ENCODE data around the gene TMEM214.

The TMEM214 gene

DNA sequence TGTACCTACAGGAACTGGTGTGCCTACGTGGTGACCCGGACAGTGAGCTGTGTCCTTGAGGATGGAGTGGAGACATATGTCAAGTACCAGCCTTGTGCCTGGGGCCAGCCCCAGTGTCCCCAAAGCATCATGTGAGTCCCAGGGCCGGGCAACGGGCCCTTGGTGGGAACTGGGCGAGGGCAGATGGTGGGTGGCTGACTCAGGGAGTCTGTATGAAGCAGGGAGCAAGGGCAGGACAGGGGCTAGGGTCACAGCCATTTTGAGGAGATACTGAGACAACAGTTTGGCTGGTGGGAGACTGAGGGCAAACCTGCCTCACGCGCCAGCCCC lies 47.3 kb downstream of the TMEM214 start:
- TF ChIP-seq, protein P1, sequence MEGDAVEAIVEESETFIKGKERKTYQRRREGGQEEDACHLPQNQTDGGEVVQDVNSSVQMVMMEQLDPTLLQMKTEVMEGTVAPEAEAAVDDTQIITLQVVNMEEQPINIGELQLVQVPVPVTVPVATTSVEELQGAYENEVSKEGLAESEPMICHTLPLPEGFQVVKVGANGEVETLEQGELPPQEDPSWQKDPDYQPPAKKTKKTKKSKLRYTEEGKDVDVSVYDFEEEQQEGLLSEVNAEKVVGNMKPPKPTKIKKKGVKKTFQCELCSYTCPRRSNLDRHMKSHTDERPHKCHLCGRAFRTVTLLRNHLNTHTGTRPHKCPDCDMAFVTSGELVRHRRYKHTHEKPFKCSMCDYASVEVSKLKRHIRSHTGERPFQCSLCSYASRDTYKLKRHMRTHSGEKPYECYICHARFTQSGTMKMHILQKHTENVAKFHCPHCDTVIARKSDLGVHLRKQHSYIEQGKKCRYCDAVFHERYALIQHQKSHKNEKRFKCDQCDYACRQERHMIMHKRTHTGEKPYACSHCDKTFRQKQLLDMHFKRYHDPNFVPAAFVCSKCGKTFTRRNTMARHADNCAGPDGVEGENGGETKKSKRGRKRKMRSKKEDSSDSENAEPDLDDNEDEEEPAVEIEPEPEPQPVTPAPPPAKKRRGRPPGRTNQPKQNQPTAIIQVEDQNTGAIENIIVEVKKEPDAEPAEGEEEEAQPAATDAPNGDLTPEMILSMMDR (IDR thresholded peaks at IDR 0.05; ENCODE audit: low read depth, low read length, missing control alignments), result no peak
- peak overlapping the region; percentile 63 for H3K4me3 ChIP-seq (ENCODE audit: low read depth, low read length)
- DNase-seq (ENCODE audit: low read depth), result no peak
- in situ Hi-C loops (cut with HindIII; ENCODE audit: low sequenced_read_pairs), result no loop called here

DNA sequence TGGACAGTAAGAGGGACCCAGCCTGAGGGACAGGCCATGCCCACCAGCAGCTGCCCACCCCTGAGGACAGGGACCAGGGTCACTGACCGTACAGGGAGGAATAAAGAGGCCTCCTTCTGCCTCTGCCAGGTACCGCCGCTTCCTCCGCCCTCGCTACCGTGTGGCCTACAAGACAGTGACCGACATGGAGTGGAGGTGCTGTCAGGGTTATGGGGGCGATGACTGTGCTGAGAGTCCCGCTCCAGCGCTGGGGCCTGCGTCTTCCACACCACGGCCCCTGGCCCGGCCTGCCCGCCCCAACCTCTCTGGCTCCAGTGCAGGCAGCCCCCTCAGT lies 47.8 kb downstream of the TMEM214 start:
- in situ Hi-C loops (cut with HindIII; ENCODE audit: low sequenced_read_pairs), result no loop called here
- TF ChIP-seq, protein P1 (IDR thresholded peaks at IDR 0.05; ENCODE audit: low read depth, low read length, missing control alignments), result no peak
- peak overlapping the region; percentile 63 for H3K4me3 ChIP-seq (ENCODE audit: low read depth, low read length)
- no peak for DNase-seq (ENCODE audit: low read depth)

DNA sequence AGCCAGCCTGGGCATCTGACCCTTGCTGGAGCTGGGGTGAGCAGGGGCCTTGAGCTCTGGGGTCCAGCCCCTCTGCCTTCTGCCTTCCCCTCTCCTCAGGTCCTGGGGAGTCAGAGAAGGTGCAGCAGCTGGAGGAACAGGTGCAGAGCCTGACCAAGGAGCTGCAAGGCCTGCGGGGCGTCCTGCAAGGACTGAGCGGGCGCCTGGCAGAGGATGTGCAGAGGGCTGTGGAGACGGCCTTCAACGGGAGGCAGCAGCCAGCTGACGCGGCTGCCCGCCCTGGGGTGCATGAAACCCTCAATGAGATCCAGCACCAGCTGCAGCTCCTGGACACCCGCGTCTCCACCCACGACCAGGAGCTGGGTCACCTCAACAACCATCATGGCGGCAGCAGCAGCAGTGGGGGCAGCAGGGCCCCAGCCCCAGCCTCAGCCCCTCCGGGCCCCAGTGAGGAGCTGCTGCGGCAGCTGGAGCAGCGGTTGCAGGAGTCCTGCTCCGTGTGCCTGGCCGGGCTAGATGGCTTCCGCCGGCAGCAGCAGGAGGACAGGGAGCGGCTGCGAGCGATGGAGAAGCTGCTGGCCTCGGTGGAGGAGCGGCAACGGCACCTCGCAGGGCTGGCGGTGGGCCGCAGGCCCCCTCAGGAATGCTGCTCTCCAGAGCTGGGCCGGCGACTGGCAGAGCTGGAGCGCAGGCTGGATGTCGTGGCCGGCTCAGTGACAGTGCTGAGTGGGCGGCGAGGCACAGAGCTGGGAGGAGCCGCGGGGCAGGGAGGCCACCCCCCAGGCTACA lies 49.4 kb downstream of the TMEM214 start:
- in situ Hi-C loops (cut with HindIII; ENCODE audit: low sequenced_read_pairs), result no loop called here
- H3K4me3 ChIP-seq (ENCODE audit: low read depth, low read length), result no peak overlapping the region
- TF ChIP-seq, protein P1 (IDR thresholded peaks at IDR 0.05; ENCODE audit: low read depth, low read length, missing control alignments), result no peak
- no peak for DNase-seq (ENCODE audit: low read depth)

DNA sequence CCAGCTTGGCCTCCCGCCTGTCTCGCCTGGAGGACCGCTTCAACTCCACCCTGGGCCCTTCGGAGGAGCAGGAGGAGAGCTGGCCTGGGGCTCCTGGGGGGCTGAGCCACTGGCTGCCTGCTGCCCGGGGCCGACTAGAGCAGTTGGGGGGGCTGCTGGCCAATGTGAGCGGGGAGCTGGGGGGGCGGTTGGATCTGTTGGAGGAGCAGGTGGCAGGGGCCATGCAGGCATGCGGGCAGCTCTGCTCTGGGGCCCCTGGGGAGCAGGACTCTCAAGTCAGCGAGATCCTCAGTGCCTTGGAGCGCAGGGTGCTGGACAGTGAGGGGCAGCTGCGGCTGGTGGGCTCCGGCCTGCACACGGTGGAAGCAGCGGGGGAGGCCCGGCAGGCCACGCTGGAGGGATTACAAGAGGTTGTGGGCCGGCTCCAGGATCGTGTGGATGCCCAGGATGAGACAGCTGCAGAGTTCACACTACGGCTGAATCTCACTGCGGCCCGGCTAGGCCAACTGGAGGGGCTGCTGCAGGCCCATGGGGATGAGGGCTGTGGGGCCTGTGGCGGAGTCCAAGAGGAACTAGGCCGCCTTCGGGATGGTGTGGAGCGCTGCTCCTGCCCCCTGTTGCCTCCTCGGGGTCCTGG lies 50.1 kb downstream of the TMEM214 start:
- no peak overlapping the region for H3K4me3 ChIP-seq (ENCODE audit: low read depth, low read length)
- DNase-seq (ENCODE audit: low read depth), result no peak
- in situ Hi-C loops (cut with HindIII; ENCODE audit: low sequenced_read_pairs), result no loop called here
- TF ChIP-seq, protein P1 (IDR thresholded peaks at IDR 0.05; ENCODE audit: low read depth, low read length, missing control alignments), result no peak

DNA sequence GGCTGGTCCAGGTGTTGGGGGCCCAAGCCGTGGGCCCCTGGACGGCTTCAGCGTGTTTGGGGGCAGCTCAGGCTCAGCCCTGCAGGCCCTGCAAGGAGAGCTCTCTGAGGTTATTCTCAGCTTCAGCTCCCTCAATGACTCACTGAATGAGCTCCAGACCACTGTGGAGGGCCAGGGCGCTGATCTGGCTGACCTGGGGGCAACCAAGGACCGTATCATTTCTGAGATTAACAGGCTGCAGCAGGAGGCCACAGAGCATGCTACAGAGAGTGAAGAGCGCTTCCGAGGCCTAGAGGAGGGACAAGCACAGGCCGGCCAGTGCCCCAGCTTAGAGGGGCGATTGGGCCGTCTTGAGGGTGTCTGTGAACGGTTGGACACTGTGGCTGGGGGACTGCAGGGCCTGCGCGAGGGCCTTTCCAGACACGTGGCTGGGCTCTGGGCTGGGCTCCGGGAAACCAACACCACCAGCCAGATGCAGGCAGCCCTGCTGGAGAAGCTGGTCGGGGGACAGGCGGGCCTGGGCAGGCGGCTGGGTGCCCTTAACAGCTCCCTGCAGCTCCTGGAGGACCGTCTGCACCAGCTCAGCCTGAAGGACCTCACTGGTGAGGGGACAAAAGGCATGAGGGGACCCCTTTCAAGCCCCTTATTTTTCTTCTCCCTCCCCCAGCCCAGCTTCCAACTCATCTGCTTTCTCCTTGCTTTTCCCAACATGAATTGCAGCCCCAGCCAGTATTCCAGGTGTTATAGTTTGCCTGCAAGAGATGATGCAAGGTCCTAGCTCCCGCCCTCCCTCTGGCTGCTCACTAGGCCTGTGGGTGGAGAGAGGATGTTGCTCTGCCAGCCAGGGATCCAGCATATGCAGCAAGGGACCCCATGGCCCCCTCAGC lies 50.9 kb downstream of the TMEM214 start:
- no peak for DNase-seq (ENCODE audit: low read depth)
- in situ Hi-C loops (cut with HindIII; ENCODE audit: low sequenced_read_pairs), result no loop called here
- H3K4me3 ChIP-seq (ENCODE audit: low read depth, low read length), result no peak overlapping the region
- TF ChIP-seq, protein P1 (IDR thresholded peaks at IDR 0.05; ENCODE audit: low read depth, low read length, missing control alignments), result no peak

DNA sequence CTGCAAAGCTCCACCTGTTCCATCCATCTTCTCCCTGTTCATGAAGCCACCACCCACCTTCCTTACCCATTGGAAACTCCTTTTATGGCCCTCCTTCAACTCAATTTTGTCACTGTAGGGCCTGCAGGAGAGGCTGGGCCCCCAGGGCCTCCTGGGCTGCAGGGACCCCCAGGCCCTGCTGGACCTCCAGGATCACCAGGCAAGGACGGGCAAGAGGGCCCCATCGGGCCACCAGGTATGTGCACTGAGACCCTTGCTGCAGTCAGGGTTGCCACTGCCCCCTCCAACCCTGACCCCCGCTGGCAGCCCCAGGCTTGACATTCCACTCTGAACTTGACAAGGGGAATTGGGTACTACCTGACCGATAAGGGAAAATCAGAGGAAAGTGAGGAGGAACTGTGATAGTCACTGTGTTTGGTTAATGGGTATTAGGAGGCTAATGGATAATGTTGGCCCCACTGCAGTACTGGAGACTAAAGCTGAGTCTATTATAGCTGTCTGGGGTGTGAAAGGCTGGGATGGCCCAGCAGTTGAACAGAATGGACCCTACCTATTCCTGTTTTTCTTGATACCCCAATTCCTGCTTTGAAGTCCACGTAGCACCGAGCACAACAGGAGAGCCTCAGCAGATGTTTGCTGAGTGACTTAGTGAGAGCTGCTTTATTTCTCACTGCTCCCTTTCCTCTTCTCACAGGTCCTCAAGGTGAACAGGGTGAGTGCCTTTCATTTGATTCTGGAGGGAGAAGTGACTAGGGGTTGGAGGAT lies 51.7 kb downstream of the TMEM214 start:
- DNase-seq (ENCODE audit: low read depth), result no peak
- TF ChIP-seq, protein P1 (IDR thresholded peaks at IDR 0.05; ENCODE audit: low read depth, low read length, missing control alignments), result no peak
- H3K4me3 ChIP-seq (ENCODE audit: low read depth, low read length), result no peak overlapping the region
- in situ Hi-C loops (cut with HindIII; ENCODE audit: low sequenced_read_pairs), result no loop called here

Data from astrocyte of the cerebellum (primary cell).